ENCODE results near the gene TMUB2. TPM values are rescaled to one million over a fixed set of nuclear protein-coding genes. Genes with fewer than 3 reads are reported as not detected.

Gene TMUB2
- total and polyA plus RNA-seq, 9 of the 15 experiments (the other 6 are each of a cell fraction or from before 2014, with no cell fraction given) = 4.1 to 29.8 (median 16.3) TPM

- DNase-seq (ENCODE audit: extremely low read depth in 1 of 4, low spot score in 3 of 4) = no peak
- ChIA-PET CTCF (ENCODE audit: low intra/inter-chr PET ratio) (no interaction called here), POLR2A (interaction anchor here (0.5 to 2.4 kb wide), 4 partner anchors 9 to 154 kb away, joined by 3 to 14 read pairs (median 7); partner anchors contain the start of gene TMUB2)
- H3K36me3 ChIP-seq (ENCODE audit: control insufficient read depth, insufficient read depth, low read length) = peaks cover 56% of the 10 kb centered on the region; the same call in 2 of the 3 replicates
- peaks cover 24% of the 10 kb centered on the region for H3K79me2 ChIP-seq (ENCODE audit: control insufficient read depth, insufficient read depth, low read length)
- in situ Hi-C loops (cut with MboI) = no loop called here
- intact Hi-C loops (cut with micrococcal nuclease) = no loop called here
- no TSS peak for BruUV-seq (replicated peaks)
- H3K4me2 ChIP-seq (ENCODE audit: insufficient read depth, low read length) = no peak overlapping the region
- no peaks in the 10 kb centered on the region for H3K27me3 ChIP-seq (ENCODE audit: control insufficient read depth in 2 of 2, insufficient read depth in 2 of 2, low read length in 2 of 2)
- H3K9me1 ChIP-seq (ENCODE audit: control insufficient read depth, insufficient read depth, low read length) = no peaks in the 10 kb centered on the region
- 93% methylated on average over 13 of the region's 15 CpGs for WGBS (ENCODE audit: insufficient coverage, low coverage, missing lambda C conversion rate)
- no peaks in the 10 kb centered on the region for H3K9me3 ChIP-seq (replicated peaks; ENCODE audit: control insufficient read depth, insufficient read depth, low read depth, low read length)
- peak overlapping the region in 1 of 2 experiments; percentile 97; a peak in 2 of 4 replicates for H3K9ac ChIP-seq (ENCODE audit: insufficient read depth in 1 of 2, low read depth in 2 of 2, low read length in 2 of 2)
- FAIRE-seq = no peak
- no peak overlapping the region for H2AFZ ChIP-seq (ENCODE audit: low read depth, low read length)
- no peaks in the 10 kb centered on the region for H4K20me1 ChIP-seq (replicated peaks; ENCODE audit: control insufficient read depth, insufficient read depth, low read length)
- no peak for ATAC-seq
- TF ChIP-seq NCOA1 (IDR thresholded peaks at IDR 0.05; ENCODE audit: low read depth) = no peak
- TF ChIP-seq MECOM (CRISPR knock-in tag; IDR thresholded peaks at IDR 0.05) = no peak
- no peak for TF ChIP-seq ZNF143 (CRISPR knock-in tag; IDR thresholded peaks at IDR 0.05)
- no peak for TF ChIP-seq CREBBP (IDR thresholded peaks at IDR 0.05; ENCODE audit: low read depth, low read length)
- 0 out of 2 replicates have a peak, but pooled peaks have one; percentile 31 for TF ChIP-seq POLR2G (IDR thresholded peaks at IDR 0.05; ENCODE audit: low read depth, low read length)
- peak; percentile 40 for TF ChIP-seq RBFOX2 (IDR thresholded peaks at IDR 0.05; ENCODE audit: low read depth, low read length)
- TF ChIP-seq NFIX (CRISPR knock-in tag; IDR thresholded peaks at IDR 0.05; ENCODE audit: low read depth) = no peak
- H3K4me3 ChIP-seq = no peak overlapping the region
- H3K27ac ChIP-seq (ENCODE audit: extremely low read depth, low read depth, low read length) = no peak overlapping the region
- peaks cover 14 to 37% of the 10 kb centered on the region in 2 experiments for H3K4me1 ChIP-seq (replicated peaks in 1 of 2; ENCODE audit: control insufficient read depth in 2 of 2, insufficient read depth in 2 of 2, low read length in 2 of 2)
Observed at GRCh38 chr17:44197107-44197506, 10.3 kb downstream of the TMUB2 start.

All from K562 (cell line).